OCI-M2 (cell line): Measurements from ENCODE around the gene NEURL4.

Source experiments
- DNase-seq: peaks from one replicate; lab custom pipeline; 2025; ENCODE audit not compliant: unreplicated experiment; lab: John Stamatoyannopoulos, UW

The NEURL4 gene

DNA sequence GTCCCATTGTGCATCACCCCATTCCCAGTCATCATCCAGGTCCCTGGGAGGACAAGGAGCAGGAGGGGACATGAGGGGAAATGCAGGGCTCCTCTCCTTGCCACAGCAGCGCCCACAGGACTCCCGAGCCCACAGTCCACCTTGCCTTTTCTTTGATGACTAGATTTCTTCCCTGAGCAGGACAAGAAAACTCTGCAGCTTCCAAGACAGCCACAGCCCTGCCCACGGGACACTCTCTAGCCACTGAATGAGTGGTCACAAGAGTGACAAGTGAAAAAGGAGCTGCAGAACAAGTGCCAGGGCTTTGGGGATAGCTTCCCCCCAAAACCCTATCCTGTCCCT is 4.7 kb downstream of the NEURL4 start:
- DNase-seq = no peak

DNA sequence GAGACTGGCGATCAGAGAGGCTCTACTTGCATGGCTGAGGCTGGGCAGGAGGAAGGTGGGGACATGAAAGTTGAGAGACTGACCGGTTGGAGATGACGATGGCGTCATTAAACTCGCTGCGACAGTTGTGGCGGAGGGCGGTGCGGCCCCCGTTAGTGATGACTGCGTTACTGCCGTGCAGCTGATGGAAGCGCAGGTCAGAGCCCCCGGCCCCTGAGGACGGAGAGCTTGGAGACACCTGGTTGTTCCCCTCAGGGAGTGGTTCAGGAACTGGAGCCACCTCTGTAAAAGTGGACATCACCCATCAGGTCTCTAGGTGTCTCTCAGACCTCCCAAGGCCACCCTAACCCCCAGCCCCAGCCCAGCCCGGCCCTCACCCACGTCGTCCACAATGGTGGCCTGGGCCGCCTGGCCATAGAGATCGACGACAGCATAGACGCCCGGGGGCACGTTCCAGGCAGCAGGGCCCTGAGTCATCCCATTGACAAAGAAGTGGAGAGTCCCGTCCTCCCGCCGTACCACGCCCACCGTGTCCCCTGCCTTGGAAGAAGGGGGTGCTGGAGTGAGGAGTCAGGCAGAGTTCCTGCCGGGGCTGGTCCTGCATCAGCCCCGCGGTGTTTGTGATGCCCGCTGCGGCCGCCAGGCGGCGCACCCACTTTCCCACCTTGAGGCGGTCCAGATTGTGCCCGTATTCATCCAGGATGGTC is 5.3 kb downstream of the NEURL4 start:
- DNase-seq = no peak

DNA sequence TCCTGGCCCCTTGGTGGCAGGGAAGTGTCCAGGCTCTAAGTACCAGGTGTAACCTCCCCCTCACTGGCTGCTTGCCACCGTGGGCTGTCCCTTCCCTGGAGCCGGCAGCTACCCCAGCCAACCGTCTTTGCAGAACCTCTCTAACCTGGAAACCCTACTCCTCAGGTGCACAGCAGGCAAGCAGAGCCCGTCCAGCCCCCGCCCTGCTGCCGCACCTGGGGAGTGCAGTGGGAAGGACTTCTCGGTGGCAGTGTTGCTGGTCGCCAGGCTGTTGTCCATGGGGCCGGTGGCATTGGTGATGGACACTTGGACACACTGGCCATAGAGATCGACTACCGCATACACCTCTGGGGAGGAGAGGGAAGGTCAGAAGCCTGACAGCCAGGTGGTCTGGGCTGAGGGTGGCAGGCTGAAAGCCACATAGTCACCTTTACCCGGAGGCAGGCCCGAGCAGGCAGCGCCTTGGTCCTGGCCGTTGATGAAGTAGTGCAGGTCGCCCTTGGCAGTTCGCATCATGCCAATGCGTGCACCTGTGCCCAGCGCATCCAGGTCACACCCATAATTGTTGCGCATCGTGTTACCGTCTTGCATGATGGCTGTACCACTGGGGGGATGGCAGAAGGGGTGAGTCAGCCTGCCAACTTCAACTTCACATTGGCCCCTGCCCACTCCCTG is 6.5 kb downstream of the NEURL4 start:
- no peak for DNase-seq

DNA sequence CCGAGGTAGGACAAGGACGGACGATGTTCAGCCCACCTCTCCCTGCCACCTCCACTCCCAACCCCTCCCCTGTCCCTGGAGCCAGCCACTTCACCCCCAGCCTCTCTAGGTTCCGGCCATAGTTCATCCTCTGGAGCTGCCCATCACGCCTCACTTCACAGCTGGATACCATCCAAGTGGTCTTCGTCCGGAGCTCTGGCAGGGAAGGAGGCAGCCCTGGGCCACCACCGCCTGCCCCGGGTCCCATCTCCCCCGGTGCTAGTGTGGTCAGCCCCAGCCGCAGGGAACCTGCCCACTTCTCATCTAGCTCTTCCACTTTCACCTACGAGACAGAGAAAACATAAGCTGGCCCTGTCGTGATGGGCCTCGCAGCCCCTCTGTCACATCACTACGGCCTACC is 7.7 kb downstream of the NEURL4 start:
- no peak for DNase-seq

DNA sequence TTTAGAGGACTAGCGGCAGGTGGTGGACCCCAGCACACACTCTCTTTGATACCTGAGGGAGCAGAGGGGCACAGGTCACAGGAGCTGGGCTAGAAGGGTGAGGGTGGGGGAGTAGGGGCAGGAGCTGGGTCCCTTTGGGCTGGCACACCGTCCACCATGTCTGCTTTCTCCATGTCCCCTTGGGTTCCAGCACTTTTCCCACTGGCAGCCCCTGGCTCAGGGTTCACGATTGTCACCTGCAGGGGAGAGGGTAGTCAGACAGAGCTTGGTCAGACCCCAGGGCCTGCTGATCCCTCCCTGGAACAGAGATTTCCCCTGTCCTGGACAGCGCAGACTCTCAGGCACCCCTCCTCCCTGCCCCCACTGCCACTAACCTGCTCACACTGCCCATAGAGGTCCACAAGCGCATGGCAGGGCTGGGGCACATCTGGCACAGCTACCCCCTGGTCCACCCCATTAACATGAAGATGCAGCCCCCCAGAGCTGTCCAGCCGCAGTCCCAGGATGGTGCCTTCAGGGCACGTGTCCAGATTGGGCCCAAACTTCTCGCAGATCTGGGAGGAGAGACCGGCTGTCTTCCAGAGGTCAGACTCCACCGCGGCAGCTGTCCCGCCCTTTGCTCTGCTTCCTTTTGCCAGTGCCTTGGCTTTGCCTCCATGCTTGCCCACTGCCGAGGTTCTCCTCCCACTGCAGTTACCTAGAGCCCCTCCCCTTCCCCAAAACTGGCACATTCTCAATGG is 10.8 kb downstream of the NEURL4 start:
- DNase-seq = no peak

DNA sequence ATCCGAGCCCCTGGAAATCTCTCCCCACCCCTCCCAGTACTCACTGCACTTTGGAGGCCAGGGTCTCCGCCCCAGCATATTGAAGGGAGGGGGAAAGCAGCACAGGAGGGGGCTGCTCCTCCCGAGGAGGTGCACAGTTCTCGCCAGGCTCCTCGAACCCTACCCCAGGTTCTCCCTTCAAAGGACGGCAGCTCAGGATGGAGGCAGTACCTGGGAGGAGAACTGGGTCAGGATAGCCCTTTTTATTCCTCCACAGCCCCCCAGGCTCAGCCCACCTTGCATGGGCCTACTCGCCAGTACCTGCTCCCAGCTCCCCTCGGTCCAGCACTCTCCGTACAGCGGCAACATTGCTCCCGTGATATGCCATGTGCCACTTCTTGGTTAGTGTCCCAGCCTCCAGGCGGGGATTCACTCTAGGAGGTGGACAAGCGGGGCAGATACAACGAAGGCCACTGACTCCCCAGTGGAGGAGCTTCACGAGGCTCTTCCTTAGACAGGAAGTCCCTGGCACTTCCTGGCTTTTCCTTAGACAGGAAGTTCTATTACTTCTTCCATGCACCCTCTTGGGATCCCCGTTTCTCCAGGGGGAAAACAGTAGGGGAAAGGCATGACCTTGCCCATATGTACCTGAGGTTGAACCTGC is 11.9 kb downstream of the NEURL4 start:
- DNase-seq = no peak

DNA sequence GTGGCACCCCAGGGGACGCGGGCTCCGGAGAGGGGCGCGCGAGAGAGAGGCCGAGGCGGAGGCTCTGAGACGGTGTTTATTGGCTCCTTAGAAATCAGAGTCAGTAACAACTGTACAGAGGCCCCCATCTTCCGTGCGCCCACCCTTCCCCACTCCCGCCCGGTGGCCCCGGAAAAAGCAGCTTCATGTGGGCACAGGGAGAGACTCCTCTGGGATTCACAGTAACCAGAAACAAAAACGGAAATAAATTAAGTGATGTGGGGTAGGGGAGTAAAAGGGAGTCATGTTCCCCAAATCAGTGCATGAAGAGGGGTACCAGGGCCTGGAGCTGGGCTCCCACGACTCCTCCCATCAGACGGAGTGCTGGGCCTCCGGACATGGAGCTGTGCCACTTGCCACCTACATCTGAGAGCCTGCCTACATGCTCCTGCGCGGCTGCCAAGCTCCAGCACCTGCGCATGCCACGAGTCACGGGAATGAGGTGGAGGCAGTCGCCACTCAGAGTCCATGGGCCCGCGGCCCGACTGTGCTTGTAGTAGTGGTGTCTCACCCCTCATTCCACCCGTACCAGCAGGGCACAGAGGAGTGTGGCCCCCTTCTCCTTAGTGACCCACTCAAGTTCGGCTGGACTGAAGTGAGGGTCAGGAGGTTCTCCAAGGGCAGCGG is 13.4 kb downstream of the NEURL4 start:
- DNase-seq = no peak

DNA sequence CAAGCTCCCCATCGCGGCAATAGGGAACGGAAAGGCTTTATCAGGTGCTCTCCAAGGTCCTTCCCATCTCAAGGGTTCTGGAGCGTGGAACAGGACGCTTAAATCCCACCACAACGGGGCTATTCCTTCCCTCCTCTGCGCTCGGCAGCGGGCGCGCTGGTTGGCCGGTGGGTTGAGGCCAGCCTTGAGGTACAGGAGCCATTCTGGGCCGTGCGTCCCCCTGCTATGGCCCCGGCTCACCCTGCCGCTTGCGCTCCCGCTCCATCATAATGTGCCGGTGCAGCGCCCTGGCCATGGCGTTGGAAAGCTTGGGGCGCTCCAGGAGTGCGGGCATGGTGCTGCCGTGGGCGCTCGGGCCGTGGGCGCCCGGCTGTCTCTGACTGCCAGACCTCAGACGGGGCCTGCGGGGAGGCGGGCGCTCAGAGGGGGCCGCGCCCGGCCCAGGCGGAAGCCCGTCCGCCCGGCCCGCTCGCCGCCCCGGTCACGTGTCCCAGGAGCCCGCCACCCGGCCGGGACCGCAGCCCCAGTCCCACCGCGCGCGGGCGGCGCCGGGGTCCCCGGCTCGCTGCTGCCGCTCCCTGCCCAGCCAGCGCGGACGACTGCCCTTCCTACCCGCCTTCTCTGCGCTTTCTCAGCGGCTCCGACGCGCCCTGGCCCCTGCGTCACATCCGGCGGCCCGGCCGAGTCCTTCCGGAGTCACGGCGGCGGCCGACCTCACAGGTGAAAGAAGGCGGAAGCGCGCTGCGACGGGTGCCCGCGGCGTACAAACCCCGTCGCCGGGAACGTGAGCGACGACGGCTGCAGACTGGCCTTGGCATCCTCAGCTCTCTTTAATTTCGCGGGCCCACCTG is 14.2 kb downstream of the NEURL4 start, which contains the start of gene GPS2:
GPS2 (minus strand) TSS at position 642 of the 851 bp plus-strand sequence; CDS start at position 334, 308 bp downstream.
- DNase-seq = no peak

DNA sequence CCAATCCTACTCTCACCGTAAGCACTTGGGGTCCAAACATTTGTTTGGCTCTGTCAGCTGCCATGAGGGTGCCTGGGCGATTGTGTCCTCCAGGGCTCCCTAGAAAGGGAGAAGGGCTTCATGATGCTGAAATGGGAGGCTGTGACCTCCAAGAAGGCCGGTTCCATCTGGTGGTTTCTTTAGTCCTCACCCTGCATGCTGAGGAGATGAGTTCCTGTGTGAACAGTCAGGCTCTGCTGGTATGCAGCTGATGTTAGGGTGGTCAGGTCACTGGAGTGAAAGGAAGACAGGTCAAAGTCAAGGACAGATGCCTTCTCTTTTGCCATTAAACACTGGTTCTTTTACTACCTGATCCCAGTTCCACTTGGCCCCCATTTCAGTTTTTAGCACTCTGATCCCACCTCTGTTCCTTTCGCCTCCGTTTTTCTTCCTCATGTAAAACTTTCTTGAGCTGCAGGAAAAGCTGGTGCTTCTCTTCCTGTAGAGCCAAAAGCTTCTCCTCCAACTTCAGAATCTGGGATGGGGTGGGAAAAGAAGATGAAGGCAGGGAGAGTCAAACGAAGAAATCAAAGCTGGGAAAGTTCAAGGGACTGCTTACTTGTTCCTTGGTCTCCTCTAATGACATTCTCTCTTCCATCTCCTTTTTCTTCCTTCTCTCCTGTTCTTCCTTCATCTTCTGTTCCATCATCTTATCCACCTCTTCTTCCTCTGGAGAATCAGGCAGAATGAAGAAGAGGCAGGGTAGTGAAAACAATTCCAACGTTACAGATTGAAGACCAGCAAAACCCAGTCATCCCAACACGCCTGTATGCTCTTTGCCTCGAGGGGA is 15.0 kb downstream of the NEURL4 start:
- DNase-seq = no peak

DNA sequence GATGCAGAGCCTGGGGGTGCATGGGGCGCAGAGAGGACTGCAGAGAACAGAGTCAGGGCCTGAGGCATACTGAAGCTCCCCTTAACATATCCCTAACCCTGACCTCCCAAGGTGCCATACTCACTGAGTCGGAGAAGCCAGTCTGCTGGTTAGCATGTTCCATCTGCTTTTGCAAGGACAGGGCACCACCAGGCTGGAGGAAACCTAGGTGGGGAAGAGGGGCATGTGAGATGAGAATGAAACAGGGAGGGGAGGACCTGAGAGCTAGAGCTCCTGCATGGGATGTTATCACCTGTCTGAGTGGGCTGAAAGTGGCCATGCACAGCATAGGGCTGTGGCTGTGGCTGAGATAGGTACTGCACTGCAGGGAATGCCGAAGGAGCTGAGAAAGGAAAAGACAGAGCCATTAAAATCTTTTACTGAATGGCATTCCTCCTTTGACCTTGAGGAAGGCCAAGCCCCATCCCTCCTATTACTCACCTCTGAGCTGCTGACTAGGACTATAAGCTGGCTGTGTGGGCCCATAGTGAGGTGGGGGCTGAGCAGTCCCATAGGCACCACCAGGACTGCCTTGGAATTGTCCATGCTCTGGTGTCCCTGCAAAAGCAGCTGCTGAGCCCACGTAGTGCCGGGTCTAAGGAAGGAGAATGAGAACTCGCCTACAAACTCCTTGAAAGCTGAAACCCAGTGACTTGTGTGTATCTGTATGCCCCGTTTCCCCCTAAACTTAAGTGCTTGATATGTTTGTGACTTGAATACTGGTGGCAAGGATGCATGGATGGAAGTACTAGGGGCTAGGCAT is 15.8 kb downstream of the NEURL4 start:
- no peak for DNase-seq

DNA sequence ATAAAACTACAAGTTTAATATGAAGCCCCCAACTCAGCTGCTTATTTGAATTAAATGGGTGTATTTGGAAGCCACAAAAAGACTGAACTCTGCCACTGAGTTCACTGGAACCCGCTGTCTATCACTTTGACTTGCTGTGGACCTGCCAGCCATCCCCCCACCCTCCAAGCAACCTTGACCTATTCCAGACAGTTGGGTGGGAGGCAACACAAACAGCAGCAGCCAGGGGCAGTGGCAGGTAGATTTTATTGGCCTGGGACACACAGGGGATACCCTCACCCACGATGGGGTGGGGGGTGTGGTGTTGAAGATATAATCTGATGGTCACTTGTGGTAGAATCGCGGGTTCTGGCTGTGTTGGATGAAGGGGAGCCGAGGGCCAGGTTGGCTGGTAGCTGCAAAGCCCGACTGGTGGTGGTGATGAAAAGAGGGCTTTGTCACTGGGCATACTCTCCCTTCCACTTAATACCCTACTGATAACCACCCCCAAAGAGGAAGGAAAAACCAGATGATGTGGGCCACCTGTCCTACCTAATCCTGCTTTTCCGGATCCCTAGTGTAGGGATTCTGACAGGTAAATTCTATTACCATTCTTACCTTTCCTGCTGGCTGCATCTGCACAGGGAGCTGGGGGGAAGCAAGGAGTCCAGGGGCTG is 16.6 kb downstream of the NEURL4 start:
- DNase-seq = no peak

DNA sequence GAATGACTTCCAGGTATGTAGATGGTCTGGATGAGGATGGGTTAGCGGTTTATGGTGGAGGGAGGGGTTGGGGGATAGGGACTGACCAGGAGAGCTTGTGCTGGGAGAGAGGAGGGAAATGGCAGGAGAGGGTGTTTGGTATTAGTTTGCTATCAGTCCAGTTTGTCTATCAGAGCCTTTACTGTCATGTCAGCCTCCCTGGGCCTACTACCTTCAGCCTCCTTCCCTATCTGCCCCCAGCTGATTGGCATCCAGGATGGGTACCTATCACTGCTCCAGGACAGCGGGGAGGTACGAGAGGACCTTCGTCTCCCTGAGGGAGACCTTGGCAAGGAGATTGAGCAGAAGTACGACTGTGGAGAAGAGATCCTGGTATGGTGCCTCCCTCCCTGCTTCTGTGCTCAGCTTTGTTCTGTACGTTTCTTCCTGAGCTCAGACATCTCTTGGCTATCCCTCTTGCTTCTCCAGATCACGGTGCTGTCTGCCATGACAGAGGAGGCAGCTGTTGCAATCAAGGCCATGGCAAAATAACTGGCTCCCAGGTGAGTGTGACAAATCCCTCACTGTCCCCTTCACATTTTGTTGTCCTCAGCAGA is 17.9 kb downstream of the NEURL4 start:
- no peak for DNase-seq

DNA sequence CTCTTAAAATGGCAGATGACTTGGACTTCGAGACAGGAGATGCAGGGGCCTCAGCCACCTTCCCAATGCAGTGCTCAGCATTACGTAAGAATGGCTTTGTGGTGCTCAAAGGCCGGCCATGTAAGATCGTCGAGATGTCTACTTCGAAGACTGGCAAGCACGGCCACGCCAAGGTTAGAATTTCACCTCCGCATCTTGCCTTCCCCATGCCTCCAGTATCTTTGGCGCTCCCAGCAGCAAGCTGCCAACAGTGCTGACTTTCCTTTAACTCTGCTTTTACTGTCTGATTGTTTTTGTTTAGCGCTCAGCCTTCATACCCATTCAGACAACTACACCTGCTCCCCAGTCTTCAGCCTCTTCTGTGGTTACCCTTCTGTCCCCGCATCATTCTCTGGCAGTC is 19.5 kb downstream of the NEURL4 start:
- no peak for DNase-seq

DNA sequence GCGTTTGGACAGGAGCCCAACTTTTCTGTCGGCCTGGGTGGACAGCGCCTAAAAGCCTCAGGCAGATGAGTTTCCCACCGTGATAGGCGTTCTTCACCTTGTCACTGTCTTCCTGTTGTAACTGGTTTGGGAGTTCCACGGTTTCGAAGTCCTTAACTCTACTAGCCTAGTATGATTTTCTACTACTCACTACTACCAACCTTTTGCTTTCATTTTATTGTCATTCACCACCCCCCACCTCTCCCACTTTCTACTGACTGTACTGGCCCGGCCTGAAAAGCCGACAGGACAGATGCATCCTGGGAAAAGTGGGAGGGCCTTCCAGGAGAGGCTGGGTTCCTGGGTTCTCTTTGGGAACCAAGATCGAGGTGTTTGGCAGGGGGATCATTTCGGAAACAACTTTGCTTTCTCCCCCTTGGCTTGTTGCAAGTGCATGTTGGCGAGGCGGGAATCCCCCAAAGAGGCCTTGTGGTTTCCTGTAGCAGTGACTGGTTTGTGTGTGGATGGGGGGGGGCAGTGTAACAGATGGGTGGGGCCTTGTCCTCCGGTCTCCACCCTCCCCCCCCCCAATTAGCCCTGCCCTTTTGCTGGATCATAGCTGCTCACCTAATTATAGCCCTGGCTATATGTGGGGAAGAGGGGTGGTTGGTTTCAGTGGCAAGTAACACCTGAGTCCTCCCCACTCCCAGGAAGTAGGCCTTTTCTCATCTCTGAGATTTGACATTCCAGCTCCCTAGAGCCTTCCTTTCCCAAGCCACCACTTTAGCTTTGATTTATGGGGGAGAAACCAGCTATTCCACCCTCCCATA is 20.3 kb downstream of the NEURL4 start:
- DNase-seq = no peak

DNA sequence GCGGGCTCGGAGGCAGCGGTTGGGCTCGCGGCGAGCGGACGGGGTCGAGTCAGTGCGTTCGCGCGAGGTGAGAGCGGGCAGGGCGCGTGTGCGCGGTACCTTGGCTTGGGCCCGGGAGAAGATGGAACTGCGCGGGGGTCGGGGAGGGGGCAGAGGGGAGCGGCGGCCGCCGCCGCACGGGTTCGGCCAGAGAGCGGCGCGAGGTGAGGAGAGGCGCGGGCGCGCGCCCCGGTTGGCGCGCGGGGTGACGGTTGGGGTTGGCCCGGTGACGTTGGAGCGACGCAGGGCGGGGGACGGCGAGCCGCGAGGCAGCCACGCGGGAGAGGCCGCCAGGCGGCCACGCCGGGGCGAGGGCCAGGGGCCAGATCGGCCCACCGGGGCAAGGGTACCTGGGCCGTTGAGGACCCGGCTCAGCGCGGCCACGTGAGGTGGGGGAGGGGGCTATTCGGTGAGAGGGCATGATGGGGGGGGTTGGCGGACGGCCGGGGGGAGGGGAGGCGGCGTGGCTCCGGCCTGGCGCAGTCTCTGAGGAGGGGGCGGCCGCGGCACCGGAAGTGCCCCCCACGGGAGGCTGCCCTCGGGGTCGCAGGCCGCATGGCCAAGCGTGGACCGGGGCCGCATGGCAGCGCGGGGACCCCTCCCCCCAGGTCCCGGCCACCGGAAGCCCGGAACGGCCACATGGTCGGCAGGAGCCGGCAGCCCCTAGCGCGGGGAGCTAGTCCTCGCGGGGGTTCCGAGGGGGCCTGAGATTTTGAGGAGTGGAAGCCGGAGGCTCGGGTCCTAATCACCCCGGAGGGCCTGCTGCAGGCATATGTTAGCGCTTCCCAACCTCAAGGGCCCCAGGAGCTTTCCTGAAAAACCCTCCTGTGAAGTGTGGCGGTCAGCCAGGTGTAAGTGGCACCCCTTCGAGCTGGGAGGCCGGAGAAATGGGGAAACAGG is 21.2 kb downstream of the NEURL4 start:
- DNase-seq = no peak
